ENCODE data around the gene KYAT1.

The KYAT1 gene

DNA sequence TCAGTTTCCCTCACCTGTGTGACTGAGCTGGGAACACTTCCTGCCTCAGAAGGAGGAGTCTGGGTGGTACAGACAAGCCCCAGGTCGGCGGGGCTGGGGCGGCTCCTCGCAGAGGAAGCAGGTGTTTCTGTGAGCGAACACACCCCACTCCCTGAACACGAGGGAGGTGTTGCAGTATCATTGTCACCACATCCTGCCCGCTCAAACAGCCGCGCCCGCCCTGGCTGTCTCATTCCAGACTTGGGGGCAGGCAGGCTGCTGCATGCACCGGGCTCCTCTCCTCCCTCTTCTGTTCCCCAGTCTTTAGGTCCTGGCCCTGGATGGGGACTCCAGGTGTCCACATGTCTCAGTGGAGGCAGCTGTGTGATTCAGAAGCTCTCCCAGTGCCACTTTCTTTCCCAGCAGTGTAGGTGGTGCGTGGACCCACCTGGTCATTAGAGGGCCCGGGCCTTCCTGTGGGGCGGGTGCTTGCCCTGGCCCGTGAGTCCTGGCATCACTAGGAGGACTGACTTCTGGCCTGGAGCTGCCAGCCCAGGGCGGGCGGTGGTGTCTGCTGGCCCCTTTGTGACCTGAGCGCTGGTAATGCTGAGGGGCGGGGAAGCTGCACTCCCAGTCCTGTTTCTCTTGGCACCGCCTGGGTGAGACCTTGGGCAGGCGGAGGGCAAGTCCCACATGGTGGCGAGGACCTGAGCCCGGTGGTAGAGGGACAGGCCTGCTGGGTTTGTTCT is 20.8 kb upstream of the KYAT1 start:
- Histone ChIP-seq H4K20me1 (ENCODE audit: insufficient read depth, low read length) (no peaks in the 10 kb centered on the region), H2AFZ (ENCODE audit: low read length) (no peak overlapping the region), H3K27ac (ENCODE audit: low read depth, low read length, poor library complexity, severe bottlenecking) (peak overlapping the region; percentile 64), H3K27me3 (ENCODE audit: insufficient read depth, low read length) (no peaks in the 10 kb centered on the region), H3K79me2 (ENCODE audit: insufficient read depth, low read length) (no peaks in the 10 kb centered on the region), H3K4me3 (ENCODE audit: low read depth, low read length, poor library complexity, severe bottlenecking) (no peak overlapping the region), H3K4me2 (ENCODE audit: low read length) (peak overlapping the region; percentile 20; the same call in 1 of the 2 replicates), H3K36me3 (ENCODE audit: insufficient read depth, low read length) (peaks cover 17% of the 10 kb centered on the region), H3K9me3 (ENCODE audit: low read length) (no peaks in the 10 kb centered on the region), H3F3A (ENCODE audit: insufficient read depth, low read length) (no peaks in the 10 kb centered on the region), H3K4me1 (ENCODE audit: insufficient read depth, low read length, severe bottlenecking) (peaks cover 17% of the 10 kb centered on the region), H3K9me2 (ENCODE audit: low read depth, low read length) (no peaks in the 10 kb centered on the region), H3K9ac (ENCODE audit: low read length) (peak overlapping the region; percentile 35; the same call in 1 of the 2 replicates)
- TF ChIP-seq EZH2 (IDR thresholded peaks at IDR 0.05; ENCODE audit: borderline replicate concordance, low read length) (no peak), CTCF (IDR thresholded peaks at IDR 0.05; ENCODE audit: low read length) (no peak)

GRCh38 chr9:128901822-128902221 is 20.1 kb upstream of the KYAT1 start:
- Histone ChIP-seq H3K9me3 (ENCODE audit: low read length) (no peaks in the 10 kb centered on the region), H3K36me3 (ENCODE audit: insufficient read depth, low read length) (peaks cover 15% of the 10 kb centered on the region; the same call in 1 of the 2 replicates), H2AFZ (ENCODE audit: low read length) (no peak overlapping the region), H3K9me2 (ENCODE audit: low read depth, low read length) (no peaks in the 10 kb centered on the region), H3K9ac (ENCODE audit: low read length) (peak overlapping the region; percentile 2; the same call in 1 of the 2 replicates), H3K27me3 (ENCODE audit: insufficient read depth, low read length) (no peaks in the 10 kb centered on the region), H4K20me1 (ENCODE audit: insufficient read depth, low read length) (no peaks in the 10 kb centered on the region), H3K27ac (ENCODE audit: low read depth, low read length, poor library complexity, severe bottlenecking) (peak overlapping the region; percentile 64), H3K4me3 (ENCODE audit: low read depth, low read length, poor library complexity, severe bottlenecking) (no peak overlapping the region), H3F3A (ENCODE audit: insufficient read depth, low read length) (no peaks in the 10 kb centered on the region), H3K79me2 (ENCODE audit: insufficient read depth, low read length) (no peaks in the 10 kb centered on the region), H3K4me1 (ENCODE audit: insufficient read depth, low read length, severe bottlenecking) (peaks cover 17% of the 10 kb centered on the region), H3K4me2 (ENCODE audit: low read length) (peak overlapping the region; percentile 20; the same call in 1 of the 2 replicates)
- TF ChIP-seq CTCF (IDR thresholded peaks at IDR 0.05; ENCODE audit: low read length) (no peak), EZH2 (IDR thresholded peaks at IDR 0.05; ENCODE audit: borderline replicate concordance, low read length) (no peak)

- no peaks in the 10 kb centered on the region for H3K9me3 ChIP-seq (ENCODE audit: low read length)
- no peak for TF ChIP-seq CTCF (IDR thresholded peaks at IDR 0.05; ENCODE audit: low read length)
- no peak for TF ChIP-seq EZH2 (IDR thresholded peaks at IDR 0.05; ENCODE audit: borderline replicate concordance, low read length)
- H3K36me3 ChIP-seq (ENCODE audit: insufficient read depth, low read length), result peaks cover 16% of the 10 kb centered on the region; the same call in 1 of the 2 replicates
- no peaks in the 10 kb centered on the region for H3K27me3 ChIP-seq (ENCODE audit: insufficient read depth, low read length)
- H3K27ac ChIP-seq (ENCODE audit: low read depth, low read length, poor library complexity, severe bottlenecking), result no peak overlapping the region
- H3K4me1 ChIP-seq (ENCODE audit: insufficient read depth, low read length, severe bottlenecking), result peaks cover 17% of the 10 kb centered on the region
- no peaks in the 10 kb centered on the region for H3K9me2 ChIP-seq (ENCODE audit: low read depth, low read length)
- no peak overlapping the region for H3K9ac ChIP-seq (ENCODE audit: low read length)
- no peak overlapping the region for H3K4me2 ChIP-seq (ENCODE audit: low read length)
- no peak overlapping the region for H3K4me3 ChIP-seq (ENCODE audit: low read depth, low read length, poor library complexity, severe bottlenecking)
- no peaks in the 10 kb centered on the region for H3K79me2 ChIP-seq (ENCODE audit: insufficient read depth, low read length)
- no peaks in the 10 kb centered on the region for H3F3A ChIP-seq (ENCODE audit: insufficient read depth, low read length)
- no peaks in the 10 kb centered on the region for H4K20me1 ChIP-seq (ENCODE audit: insufficient read depth, low read length)
- H2AFZ ChIP-seq (ENCODE audit: low read length), result no peak overlapping the region
Measured at GRCh38 chr9:128901379-128901778, 19.6 kb upstream of the KYAT1 start.
